WERI-Rb-1 (cell line): Measurements from ENCODE around the gene PRPF40A.

ENCODE experiments used
- DNase-seq: peaks from one replicate; pipeline ENCODE4 v3.0.0-alpha.2; 2020
- H3K27ac ChIP-seq: fragments of 250-450 bp; sonication (Bioruptor Pico); 2 replicates; pipeline ENCODE4 v1.5.1; 2020; ENCODE audit warnings: mild to moderate bottlenecking, moderate library complexity
- H3K27me3 ChIP-seq: fragments of 250-450 bp; sonication (Bioruptor Pico); 2 replicates; pipeline ENCODE4 v1.5.1; 2021; ENCODE audit warnings: mild to moderate bottlenecking, low read depth, moderate library complexity; ENCODE audit not compliant: insufficient read depth, severe bottlenecking
- H3K36me3 ChIP-seq: fragments of 250-450 bp; sonication (Bioruptor Pico); 2 replicates; pipeline ENCODE4 v1.5.1; 2020; ENCODE audit warnings: mild to moderate bottlenecking, moderate library complexity
- H3K4me3 ChIP-seq: 2 replicates; pipeline ENCODE4 v1.5.1; 2011; ENCODE audit warnings: low read depth, mild to moderate bottlenecking, control low read depth, low read length
- H3K9me3 ChIP-seq: fragments of 250-450 bp; sonication (Bioruptor Pico); 2 replicates; pipeline ENCODE4 v1.5.1; 2021; ENCODE audit warnings: mild to moderate bottlenecking, moderate library complexity; ENCODE audit not compliant: severe bottlenecking
- CTCF ChIP-seq: IDR thresholded peaks from 2 replicates; pipeline ENCODE4 v1.5.1; 2011; ENCODE audit warnings: low read depth, mild to moderate bottlenecking, control low read depth, inconsistent platforms, low read length

Gene PRPF40A

GRCh38 chr2:152676461-152676860 lies 40.8 kb downstream of the PRPF40A start:
- Histone ChIP-seq H3K4me3 (no peak overlapping the region), H3K9me3 (no peaks in the 10 kb centered on the region), H3K27me3 (no peaks in the 10 kb centered on the region), H3K36me3 (peaks cover 86% of the 10 kb centered on the region), H3K27ac (no peak overlapping the region)
- DNase-seq, result no peak
- no peak for TF ChIP-seq CTCF

GRCh38 chr2:152674334-152674733 lies 42.9 kb downstream of the PRPF40A start:
- no peak for TF ChIP-seq CTCF
- Histone ChIP-seq H3K36me3 (peaks cover 87% of the 10 kb centered on the region), H3K27ac (no peak overlapping the region), H3K9me3 (no peaks in the 10 kb centered on the region), H3K27me3 (no peaks in the 10 kb centered on the region), H3K4me3 (no peak overlapping the region)
- DNase-seq, result no peak

GRCh38 chr2:152664725-152665124 lies 52.5 kb downstream of the PRPF40A start:
- DNase-seq, result no peak
- Histone ChIP-seq H3K36me3 (peaks cover 96% of the 10 kb centered on the region), H3K4me3 (no peak overlapping the region), H3K27me3 (no peaks in the 10 kb centered on the region), H3K27ac (no peak overlapping the region), H3K9me3 (no peaks in the 10 kb centered on the region)
- no peak for TF ChIP-seq CTCF

- H3K27ac ChIP-seq, result no peak overlapping the region
- DNase-seq, result no peak
- H3K36me3 ChIP-seq, result peaks cover 93% of the 10 kb centered on the region
- H3K27me3 ChIP-seq, result no peaks in the 10 kb centered on the region
- no peak for TF ChIP-seq CTCF
- no peaks in the 10 kb centered on the region for H3K9me3 ChIP-seq
- H3K4me3 ChIP-seq, result no peak overlapping the region
Measured at GRCh38 chr2:152661076-152661475, 56.2 kb downstream of the PRPF40A start.

GRCh38 chr2:152658221-152658620 lies 59.0 kb downstream of the PRPF40A start:
- H3K27ac ChIP-seq, result no peak overlapping the region
- no peak for TF ChIP-seq CTCF
- no peak for DNase-seq
- peaks cover 73% of the 10 kb centered on the region for H3K36me3 ChIP-seq
- H3K27me3 ChIP-seq, result no peaks in the 10 kb centered on the region
- H3K4me3 ChIP-seq, result no peak overlapping the region
- H3K9me3 ChIP-seq, result no peaks in the 10 kb centered on the region

GRCh38 chr2:152657043-152657442 lies 60.2 kb downstream of the PRPF40A start:
- no peak overlapping the region for H3K27ac ChIP-seq
- TF ChIP-seq CTCF, result no peak
- no peaks in the 10 kb centered on the region for H3K27me3 ChIP-seq
- no peak for DNase-seq
- H3K4me3 ChIP-seq, result no peak overlapping the region
- H3K9me3 ChIP-seq, result no peaks in the 10 kb centered on the region
- H3K36me3 ChIP-seq, result peaks cover 66% of the 10 kb centered on the region
